Liver (tissue), 9 donors: ENCODE data around the gene MSH5. TPM values are rescaled to one million over a fixed set of nuclear protein-coding genes. Genes with fewer than 3 reads are reported as not detected.
A peak's percentile ranks its signal among the peaks of the same experiment; 100 is the strongest.

ENCODE experiments used
- DNase-seq: peaks from one replicate; pipeline ENCODE4 v3.0.0-alpha.2; 2017; ENCODE audit warnings: low spot score
- H3K27ac ChIP-seq, 2 donors: one replicate each; pipeline ENCODE4 v1.7.0; 2013; ENCODE audit warnings: inconsistent platforms in 2 of 2, low read length in 2 of 2, control low read depth in 1 of 2, low read depth in 1 of 2, mild to moderate bottlenecking in 1 of 2
- H3K27me3 ChIP-seq, 4 donors: one replicate each; pipeline versions ENCODE4 v1.6.1 to v1.7.0; 2013; ENCODE audit warnings: low read length in 3 of 4, inconsistent platforms in 1 of 4, mild to moderate bottlenecking in 1 of 4, moderate library complexity in 1 of 4; ENCODE audit not compliant: control insufficient read depth in 4 of 4, insufficient read depth in 4 of 4
- H3K36me3 ChIP-seq, 4 donors: one replicate each; pipeline versions ENCODE4 v1.6.1 to v1.7.0; 2013; ENCODE audit warnings: low read length in 3 of 4, mild to moderate bottlenecking in 3 of 4, low read depth in 1 of 4, moderate library complexity in 1 of 4; ENCODE audit not compliant: control insufficient read depth in 4 of 4, insufficient read depth in 3 of 4
- H3K4me1 ChIP-seq, 4 donors: one replicate each; pipeline versions ENCODE4 v1.6.1 to v1.7.0; 2013; ENCODE audit warnings: low read length in 3 of 4, mild to moderate bottlenecking in 3 of 4, moderate library complexity in 1 of 4; ENCODE audit not compliant: control insufficient read depth in 4 of 4, insufficient read depth in 4 of 4
- H3K4me3 ChIP-seq, 3 donors: one replicate each; pipeline versions ENCODE4 v1.6.1 to v1.7.0; 2013; ENCODE audit warnings: low read length in 3 of 3, control low read depth in 1 of 3, low read depth in 1 of 3, mild to moderate bottlenecking in 1 of 3
- H3K9ac ChIP-seq, 2 donors: one replicate each; pipeline ENCODE4 v1.7.0; 2013; ENCODE audit warnings: low read length in 2 of 2, mild to moderate bottlenecking in 2 of 2, moderate library complexity in 2 of 2, control low read depth in 1 of 2, low read depth in 1 of 2
- H3K9me3 ChIP-seq, 4 donors: one replicate each; pipeline versions ENCODE4 v1.6.1 to v1.7.0; 2013; ENCODE audit warnings: low read length in 3 of 4; ENCODE audit not compliant: control insufficient read depth in 4 of 4
- EGR1 ChIP-seq, 2 donors: IDR thresholded peaks; 2 replicates each; pipeline ENCODE4 v1.6.1; 2016 to 2018; ENCODE audit warnings: antibody characterized with exemption in 2 of 2, low read depth in 2 of 2
- FOXA1 ChIP-seq: IDR thresholded peaks from 2 replicates; pipeline ENCODE4 v1.6.1; 2016; ENCODE audit warnings: antibody characterized with exemption
- FOXA2 ChIP-seq: IDR thresholded peaks from 2 replicates; pipeline ENCODE4 v1.6.1; 2016; ENCODE audit warnings: antibody characterized with exemption
- HNF4A ChIP-seq, 2 donors: conservative IDR thresholded peaks; 2 replicates each; pipeline ENCODE4 v1.6.1; 2016; ENCODE audit warnings: antibody characterized with exemption in 2 of 2, mild to moderate bottlenecking in 2 of 2
- HNF4G ChIP-seq: IDR thresholded peaks from 2 replicates; pipeline ENCODE4 v1.6.1; 2016; ENCODE audit warnings: antibody characterized with exemption
- NR2F2 ChIP-seq: IDR thresholded peaks from 2 replicates; pipeline ENCODE4 v1.6.1; 2016; ENCODE audit warnings: antibody characterized with exemption
- RAD21 ChIP-seq, 2 donors: IDR thresholded peaks; 2 replicates each; pipeline ENCODE4 v1.6.1; 2016; ENCODE audit warnings: antibody characterized with exemption in 2 of 2, mild to moderate bottlenecking in 2 of 2
- RXRA ChIP-seq, 2 donors: IDR thresholded peaks; 2 replicates each; pipeline ENCODE4 v1.6.1; 2017 to 2018; ENCODE audit warnings: antibody characterized with exemption in 2 of 2, mild to moderate bottlenecking in 1 of 2
- SP1 ChIP-seq: IDR thresholded peaks from 2 replicates; pipeline ENCODE4 v1.6.1; 2018; ENCODE audit warnings: antibody characterized with exemption, mild to moderate bottlenecking
- WGBS: extraction: QIAGEN DNeasy Blood & Tissue Kit; methylation state at CpG from one replicate; pipeline ENCODE4 v1.1.7; 2013; 5-methylcytosine and 5-hydroxymethylcytosine counted together
- polyA plus RNA-seq, 2 donors: library from polyadenylated mRNA; stranded (reverse) in 1 of 2; unstranded in 1 of 2; fragments of 200-250 nt in 1 of 2; fragments of >200 nt in 1 of 2; fragmentation: Nextera tagmentation in 1 of 2; extraction: Ambion mirVana in 1 of 2; gene quantifications; one replicate each; pipeline versions ENCODE4 v1.2.1 to v1.2.3, GENCODE V29; 2013 to 2015
- total RNA-seq, 2 donors: library from RNA; depleted of rRNA; stranded (reverse); fragments of >200 nt; gene quantifications; one replicate each; pipeline ENCODE4 v1.2.3, GENCODE V29; 2014
- TF ChIP-seq, protein P1 (sequence below): IDR thresholded peaks from 2 replicates; pipeline ENCODE4 v1.6.1; 2016; ENCODE audit warnings: antibody characterized with exemption
- TF ChIP-seq, protein P2 (sequence below): IDR thresholded peaks from 2 replicates; pipeline ENCODE4 v1.6.1; 2016; ENCODE audit warnings: antibody characterized with exemption, mild to moderate bottlenecking
- TF ChIP-seq, protein P3 (sequence below): IDR thresholded peaks from 2 replicates; pipeline ENCODE4 v1.6.1; 2016; ENCODE audit warnings: antibody characterized with exemption
- TF ChIP-seq, protein P4 (sequence below): IDR thresholded peaks from 2 replicates; pipeline ENCODE4 v1.6.1; 2016; ENCODE audit warnings: antibody characterized with exemption
- TF ChIP-seq, protein P5 (sequence below): fragments of 150-350 bp; IDR thresholded peaks from 2 replicates; pipeline ENCODE4 v1.5.1; 2017; ENCODE audit warnings: improper control_type of control experiment, low read depth, low read length; ENCODE audit not compliant: missing input control
- donor health status: healthy.
- donor health status: healthy.
- donor health status: healthy.
- donor health status: healthy.
- donor health status: healthy.

Gene MSH5
- total and polyA plus RNA-seq, 4 donors, result 1.2 to 6.4 (median 4.0) TPM

DNA sequence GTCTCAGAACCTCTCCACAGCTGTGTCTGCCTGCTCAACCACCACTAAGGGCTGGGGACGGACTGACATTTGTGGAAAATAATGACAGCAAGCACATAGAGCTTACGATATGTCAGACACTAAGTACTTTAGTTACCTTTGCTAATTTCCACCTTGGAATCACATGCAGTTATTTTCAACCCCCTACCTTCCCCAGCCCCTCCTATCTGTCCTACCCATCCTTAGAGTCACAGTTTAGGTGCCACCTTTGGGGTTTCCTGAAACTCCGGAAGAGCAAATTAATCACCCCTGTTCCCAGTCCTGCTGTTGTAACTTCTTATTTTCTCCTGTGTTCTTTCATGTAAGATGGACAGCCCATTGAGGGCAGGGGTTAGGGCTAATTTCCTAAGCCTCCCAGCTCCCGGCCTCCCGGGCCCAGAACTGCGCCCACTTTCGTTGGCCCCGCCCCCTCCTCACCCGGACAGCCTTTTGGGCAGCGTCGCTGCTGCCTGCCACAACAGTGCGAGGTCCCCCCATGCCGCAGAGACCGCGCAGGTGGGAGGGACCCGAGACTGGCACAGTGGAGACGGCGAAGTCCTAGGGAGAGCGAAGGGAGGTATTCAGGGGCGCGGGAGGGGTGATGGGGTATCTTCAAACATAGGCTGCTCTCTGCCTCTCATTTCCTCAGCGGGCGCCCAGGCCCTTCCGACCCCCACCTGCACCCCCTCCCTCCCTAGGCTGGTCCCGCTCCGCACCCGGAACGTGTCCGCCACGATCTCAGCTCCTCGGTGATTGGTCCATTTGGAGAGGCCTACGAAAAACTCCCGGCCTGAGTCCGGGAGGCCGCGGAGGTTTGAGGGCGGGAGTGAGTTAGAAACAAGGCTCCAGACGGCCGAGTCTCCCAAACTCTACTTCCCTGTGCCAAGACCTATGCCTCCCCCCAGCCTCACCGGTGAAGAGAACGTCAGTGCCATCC lies 11.8 kb upstream of the MSH5 start:
- no peaks in the 10 kb centered on the region for H3K9me3 ChIP-seq
- peak overlapping the region in 1 of 2 donors; percentile 19 for H3K9ac ChIP-seq
- TF ChIP-seq RAD21 (IDR thresholded peaks at IDR 0.05) (no peak), FOXA2 (no peak)
- TF ChIP-seq, protein P1, sequence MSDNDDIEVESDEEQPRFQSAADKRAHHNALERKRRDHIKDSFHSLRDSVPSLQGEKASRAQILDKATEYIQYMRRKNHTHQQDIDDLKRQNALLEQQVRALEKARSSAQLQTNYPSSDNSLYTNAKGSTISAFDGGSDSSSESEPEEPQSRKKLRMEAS, result no peak
- peak overlapping the region; percentile 39 to 68 for H3K27ac ChIP-seq
- WGBS, result 87% methylated on average over 41 of the region's 41 CpGs
- peaks cover 3 to 21% (median 12%) of the 10 kb centered on the region in 4 donors for H3K4me1 ChIP-seq
- H3K27me3 ChIP-seq, result no peaks in the 10 kb centered on the region
- peaks cover 6 to 24% (median 11%) of the 10 kb centered on the region in 4 donors for H3K36me3 ChIP-seq
- peak overlapping the region in 1 of 3 donors; percentile 73 for H3K4me3 ChIP-seq
- no peak for DNase-seq

DNA sequence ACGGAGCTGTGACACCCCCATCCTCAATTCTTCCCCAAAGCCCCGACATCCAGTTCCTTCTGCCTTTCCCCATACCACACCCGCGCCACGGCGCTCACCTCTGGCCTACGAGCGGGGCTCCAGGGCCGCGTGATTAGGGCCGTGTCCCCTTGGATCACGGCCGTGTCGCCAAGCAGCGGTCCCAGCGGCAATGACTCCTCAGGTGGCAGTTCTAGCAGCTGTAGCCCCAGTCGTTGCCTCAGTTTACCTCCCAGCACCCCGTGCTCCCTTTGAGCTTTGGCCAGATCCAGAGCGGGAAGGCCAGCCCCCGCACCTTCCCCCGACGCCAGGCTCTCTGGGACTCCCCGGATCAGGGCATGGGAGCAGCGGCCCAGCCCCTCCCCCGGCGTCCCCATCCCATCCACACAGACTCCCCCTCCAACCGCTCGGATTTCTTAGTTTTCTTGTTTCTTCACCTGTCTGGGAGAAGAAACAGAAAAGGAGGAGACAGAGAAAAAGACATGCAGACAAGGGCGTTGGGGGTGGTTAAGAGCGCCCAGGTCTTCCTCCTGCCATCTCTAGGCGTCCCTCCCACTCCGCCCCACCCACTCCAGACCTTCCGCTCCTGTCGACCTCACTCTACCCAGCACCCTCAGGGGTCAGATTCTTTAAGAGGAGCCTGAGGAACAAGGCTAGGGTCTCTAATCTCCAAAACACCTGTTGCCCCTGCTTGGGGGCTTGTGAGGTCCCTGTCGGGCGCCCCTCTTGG lies 10.9 kb upstream of the MSH5 start, which contains the start of gene DDAH2:
DDAH2 (minus strand) TSS at position 533 of the 748 bp plus-strand sequence; CDS start at position 395, 138 bp downstream.
- Histone ChIP-seq H3K4me3 (peak within 1 kb of the TSS; percentile 73 to 77 (median 73)), H3K27me3 (no peaks in the 10 kb centered on the region), H3K4me1 (peaks cover 3 to 25% (median 12%) of the 10 kb centered on the region in 4 donors), H3K36me3 (peaks cover 6 to 31% (median 19%) of the 10 kb centered on the region in 4 donors), H3K27ac (peak within 1 kb of the TSS; percentile 91 to 92), H3K9me3 (no peaks in the 10 kb centered on the region), H3K9ac (peak within 1 kb of the TSS; percentile 37 to 62)
- TF ChIP-seq RXRA (IDR thresholded peaks at IDR 0.05), result no peak
- TF ChIP-seq, protein P2, sequence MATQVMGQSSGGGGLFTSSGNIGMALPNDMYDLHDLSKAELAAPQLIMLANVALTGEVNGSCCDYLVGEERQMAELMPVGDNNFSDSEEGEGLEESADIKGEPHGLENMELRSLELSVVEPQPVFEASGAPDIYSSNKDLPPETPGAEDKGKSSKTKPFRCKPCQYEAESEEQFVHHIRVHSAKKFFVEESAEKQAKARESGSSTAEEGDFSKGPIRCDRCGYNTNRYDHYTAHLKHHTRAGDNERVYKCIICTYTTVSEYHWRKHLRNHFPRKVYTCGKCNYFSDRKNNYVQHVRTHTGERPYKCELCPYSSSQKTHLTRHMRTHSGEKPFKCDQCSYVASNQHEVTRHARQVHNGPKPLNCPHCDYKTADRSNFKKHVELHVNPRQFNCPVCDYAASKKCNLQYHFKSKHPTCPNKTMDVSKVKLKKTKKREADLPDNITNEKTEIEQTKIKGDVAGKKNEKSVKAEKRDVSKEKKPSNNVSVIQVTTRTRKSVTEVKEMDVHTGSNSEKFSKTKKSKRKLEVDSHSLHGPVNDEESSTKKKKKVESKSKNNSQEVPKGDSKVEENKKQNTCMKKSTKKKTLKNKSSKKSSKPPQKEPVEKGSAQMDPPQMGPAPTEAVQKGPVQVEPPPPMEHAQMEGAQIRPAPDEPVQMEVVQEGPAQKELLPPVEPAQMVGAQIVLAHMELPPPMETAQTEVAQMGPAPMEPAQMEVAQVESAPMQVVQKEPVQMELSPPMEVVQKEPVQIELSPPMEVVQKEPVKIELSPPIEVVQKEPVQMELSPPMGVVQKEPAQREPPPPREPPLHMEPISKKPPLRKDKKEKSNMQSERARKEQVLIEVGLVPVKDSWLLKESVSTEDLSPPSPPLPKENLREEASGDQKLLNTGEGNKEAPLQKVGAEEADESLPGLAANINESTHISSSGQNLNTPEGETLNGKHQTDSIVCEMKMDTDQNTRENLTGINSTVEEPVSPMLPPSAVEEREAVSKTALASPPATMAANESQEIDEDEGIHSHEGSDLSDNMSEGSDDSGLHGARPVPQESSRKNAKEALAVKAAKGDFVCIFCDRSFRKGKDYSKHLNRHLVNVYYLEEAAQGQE, result no peak
- TF ChIP-seq, protein P1, result no peak
- no peak for TF ChIP-seq HNF4A (conservative IDR thresholded peaks at IDR 0.05)
- no peak for TF ChIP-seq SP1
- TF ChIP-seq, protein P3, sequence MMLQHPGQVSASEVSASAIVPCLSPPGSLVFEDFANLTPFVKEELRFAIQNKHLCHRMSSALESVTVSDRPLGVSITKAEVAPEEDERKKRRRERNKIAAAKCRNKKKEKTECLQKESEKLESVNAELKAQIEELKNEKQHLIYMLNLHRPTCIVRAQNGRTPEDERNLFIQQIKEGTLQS, result no peak
- WGBS, result 34% methylated on average over 36 of the region's 36 CpGs
- no peak for DNase-seq

DNA sequence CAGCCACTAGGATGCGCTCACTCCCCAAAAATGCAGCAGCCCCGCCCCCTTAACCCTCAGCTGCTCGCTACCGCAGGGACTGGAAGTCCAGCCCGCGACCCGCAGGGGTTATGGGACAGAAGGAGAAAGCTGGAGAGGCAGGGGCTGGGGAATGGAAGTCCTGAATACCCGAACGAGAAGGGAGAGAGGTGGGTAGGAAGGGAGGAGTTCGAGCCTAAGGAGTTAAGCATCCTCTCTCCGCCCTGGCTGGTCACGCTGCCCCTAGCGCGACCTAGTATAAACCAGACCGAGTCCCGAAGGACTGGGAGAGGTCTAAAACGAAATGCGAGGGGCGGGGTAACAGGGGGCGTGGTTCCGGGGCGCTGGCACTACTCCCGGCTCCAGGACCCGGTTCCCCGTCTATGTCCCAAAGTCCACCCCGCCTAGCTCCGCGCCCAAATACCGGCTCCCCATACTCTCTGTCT lies 10.3 kb upstream of the MSH5 start:
- peak; percentile 88 for DNase-seq
- peak overlapping the region; percentile 73 to 77 (median 73) for H3K4me3 ChIP-seq
- H3K36me3 ChIP-seq, result peaks cover 8 to 33% (median 20%) of the 10 kb centered on the region in 4 donors
- peak overlapping the region; percentile 37 to 62 for H3K9ac ChIP-seq
- peaks cover 4 to 29% (median 15%) of the 10 kb centered on the region in 4 donors for H3K4me1 ChIP-seq
- WGBS, result under 1% methylated on average over 29 of the region's 29 CpGs
- no peaks in the 10 kb centered on the region for H3K27me3 ChIP-seq
- H3K27ac ChIP-seq, result peak overlapping the region; percentile 91 to 92
- H3K9me3 ChIP-seq, result no peaks in the 10 kb centered on the region
- TF ChIP-seq NR2F2 (no peak), EGR1 (IDR thresholded peaks at IDR 0.05; ENCODE audit: low read depth in 2 of 2) (no peak), SP1 (peak; percentile 58), FOXA1 (no peak), RXRA (IDR thresholded peaks at IDR 0.05) (peak; percentile 58 to 67), HNF4A (conservative IDR thresholded peaks at IDR 0.05) (peak; percentile 78 to 81), FOXA2 (no peak), RAD21 (IDR thresholded peaks at IDR 0.05) (peak; percentile 81 to 90), HNF4G (peak; percentile 59)
- TF ChIP-seq, protein P4, sequence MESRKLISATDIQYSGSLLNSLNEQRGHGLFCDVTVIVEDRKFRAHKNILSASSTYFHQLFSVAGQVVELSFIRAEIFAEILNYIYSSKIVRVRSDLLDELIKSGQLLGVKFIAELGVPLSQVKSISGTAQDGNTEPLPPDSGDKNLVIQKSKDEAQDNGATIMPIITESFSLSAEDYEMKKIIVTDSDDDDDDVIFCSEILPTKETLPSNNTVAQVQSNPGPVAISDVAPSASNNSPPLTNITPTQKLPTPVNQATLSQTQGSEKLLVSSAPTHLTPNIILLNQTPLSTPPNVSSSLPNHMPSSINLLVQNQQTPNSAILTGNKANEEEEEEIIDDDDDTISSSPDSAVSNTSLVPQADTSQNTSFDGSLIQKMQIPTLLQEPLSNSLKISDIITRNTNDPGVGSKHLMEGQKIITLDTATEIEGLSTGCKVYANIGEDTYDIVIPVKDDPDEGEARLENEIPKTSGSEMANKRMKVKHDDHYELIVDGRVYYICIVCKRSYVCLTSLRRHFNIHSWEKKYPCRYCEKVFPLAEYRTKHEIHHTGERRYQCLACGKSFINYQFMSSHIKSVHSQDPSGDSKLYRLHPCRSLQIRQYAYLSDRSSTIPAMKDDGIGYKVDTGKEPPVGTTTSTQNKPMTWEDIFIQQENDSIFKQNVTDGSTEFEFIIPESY, result no peak
- TF ChIP-seq, protein P1, result peak; percentile 84
- TF ChIP-seq, protein P5, sequence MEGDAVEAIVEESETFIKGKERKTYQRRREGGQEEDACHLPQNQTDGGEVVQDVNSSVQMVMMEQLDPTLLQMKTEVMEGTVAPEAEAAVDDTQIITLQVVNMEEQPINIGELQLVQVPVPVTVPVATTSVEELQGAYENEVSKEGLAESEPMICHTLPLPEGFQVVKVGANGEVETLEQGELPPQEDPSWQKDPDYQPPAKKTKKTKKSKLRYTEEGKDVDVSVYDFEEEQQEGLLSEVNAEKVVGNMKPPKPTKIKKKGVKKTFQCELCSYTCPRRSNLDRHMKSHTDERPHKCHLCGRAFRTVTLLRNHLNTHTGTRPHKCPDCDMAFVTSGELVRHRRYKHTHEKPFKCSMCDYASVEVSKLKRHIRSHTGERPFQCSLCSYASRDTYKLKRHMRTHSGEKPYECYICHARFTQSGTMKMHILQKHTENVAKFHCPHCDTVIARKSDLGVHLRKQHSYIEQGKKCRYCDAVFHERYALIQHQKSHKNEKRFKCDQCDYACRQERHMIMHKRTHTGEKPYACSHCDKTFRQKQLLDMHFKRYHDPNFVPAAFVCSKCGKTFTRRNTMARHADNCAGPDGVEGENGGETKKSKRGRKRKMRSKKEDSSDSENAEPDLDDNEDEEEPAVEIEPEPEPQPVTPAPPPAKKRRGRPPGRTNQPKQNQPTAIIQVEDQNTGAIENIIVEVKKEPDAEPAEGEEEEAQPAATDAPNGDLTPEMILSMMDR, result peak; percentile 56
